HG03521 (cell line): ENCODE results near the gene KRTAP12-3.
"Not testable (repeated sequence)": the region's sequence is repeated elsewhere in the genome, so short reads cannot be mapped to it uniquely, and the experiment has no call there.

Source experiments
- ATAC-seq: cut with Tn5 transposase; IDR thresholded peaks from one replicate; pipeline ENCODE4 v1.9.1; 2021; ENCODE audit warnings: mild to moderate bottlenecking, moderate library complexity; ENCODE audit not compliant: unreplicated experiment

The KRTAP12-3 gene, protein sequence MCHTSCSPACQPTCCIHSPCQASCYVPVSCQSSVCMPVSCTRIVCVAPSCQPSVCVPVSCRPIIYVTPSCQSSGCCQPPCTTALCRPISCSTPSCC

DNA sequence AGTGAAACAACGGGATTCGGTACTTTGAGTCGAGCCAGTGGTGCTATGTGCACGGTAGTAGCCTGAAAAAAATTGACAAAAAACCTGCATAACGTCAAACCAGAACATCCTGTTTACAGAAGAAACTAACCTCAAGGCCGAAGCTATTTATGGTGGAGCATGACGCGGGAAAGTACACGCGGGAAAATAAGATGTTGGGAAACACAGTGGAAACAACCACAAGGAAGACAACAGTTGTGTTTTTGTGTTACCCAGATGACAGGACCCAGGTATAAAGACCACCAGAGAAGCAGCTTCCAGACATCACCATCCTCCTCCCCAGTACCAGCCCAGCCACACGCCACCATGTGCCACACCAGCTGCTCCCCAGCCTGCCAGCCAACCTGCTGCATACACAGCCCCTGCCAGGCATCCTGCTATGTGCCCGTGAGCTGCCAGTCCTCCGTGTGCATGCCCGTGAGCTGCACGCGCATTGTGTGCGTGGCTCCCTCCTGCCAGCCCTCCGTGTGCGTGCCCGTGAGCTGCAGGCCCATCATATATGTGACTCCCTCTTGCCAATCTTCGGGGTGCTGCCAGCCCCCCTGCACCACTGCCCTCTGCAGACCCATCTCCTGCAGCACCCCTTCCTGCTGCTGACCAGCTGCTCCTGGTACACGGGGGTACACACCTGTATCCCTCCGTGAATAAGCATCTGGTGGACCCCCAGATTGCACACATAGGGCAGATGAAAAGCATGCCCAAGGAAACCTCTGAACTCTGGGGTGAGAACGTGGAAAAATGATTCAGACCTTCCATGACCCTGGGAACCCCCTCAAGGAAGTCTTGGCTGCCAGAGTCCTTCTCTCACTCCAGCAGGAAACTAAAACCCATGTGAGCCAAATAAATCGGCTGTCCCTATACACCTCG is at the start of gene KRTAP12-3:
Gene KRTAP12-3, plus strand, starts transcription at position 298 of the 906 bp plus-strand sequence. Its CDS starts 48 bp downstream, at position 346.
- no peak for ATAC-seq

DNA sequence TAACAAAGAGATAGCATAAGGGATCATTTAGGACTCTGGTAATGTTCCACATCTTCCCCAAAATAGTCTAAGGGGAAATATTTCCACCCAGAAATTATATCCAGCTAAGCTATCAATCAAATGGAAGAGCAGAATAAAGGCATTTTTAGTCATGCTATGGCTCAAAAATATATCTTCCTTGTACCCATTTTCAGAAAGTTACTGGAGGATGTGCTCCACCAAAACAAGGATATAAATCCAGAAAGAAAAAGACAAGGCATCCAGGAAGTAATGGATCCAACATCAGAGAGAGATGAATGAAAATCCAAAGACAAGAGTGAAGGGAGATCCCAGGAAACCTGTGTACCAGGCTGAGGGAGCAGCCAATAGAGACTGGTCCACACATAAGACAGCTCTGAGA is 48.5 kb upstream of the KRTAP12-3 start:
- no peak for ATAC-seq

DNA sequence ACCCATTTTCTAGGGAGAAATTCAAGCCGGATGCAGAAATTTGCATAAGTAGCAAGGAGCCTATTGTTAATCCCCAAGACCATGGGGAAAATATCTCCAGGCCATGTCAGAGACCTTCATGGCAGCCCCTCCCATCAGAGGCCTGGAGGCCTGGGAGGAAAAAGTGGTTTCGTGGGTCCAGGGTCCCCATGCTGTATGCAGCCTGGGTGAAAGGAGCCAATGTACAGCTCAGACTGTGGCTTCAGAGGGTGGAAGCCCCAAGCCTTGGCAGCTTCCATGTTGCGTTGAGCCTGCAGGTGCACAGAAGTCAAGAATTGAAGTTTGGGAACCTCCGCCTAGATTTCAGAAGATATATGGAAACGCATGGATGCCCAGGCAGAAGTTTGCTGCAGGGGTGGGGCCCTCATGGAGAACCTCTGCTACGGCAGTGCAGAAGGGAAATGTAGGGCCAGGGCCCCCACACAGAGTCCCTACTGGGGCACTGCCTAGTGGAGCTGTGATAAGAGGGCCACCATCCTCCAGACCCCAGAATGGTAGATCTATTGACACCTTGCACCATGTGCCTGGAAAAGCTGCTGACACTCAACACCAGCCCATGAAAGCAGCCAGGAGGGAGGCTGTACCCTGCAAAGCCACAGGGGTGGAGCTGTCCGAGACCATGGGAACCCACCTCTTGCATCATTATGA is 47.4 kb upstream of the KRTAP12-3 start:
- not testable (repeated sequence) for ATAC-seq

DNA sequence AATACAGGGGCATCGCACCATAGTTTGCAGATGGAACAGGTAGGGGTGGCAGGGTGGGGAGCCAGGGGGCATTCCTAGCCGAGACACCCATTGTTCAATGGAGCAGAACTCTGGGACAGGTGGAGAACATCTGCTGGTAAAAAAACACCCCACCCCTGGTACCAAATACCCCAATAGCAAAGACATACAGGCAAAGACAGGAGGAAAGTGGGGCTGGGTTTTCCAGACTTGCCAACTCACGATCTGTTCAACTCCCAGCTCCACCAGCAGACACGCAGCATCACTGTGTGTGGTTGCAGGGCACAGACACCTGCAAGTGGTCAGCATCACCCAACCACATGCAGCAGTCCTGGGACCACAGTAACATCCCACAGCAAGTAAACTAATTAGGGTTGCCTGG is 46.2 kb upstream of the KRTAP12-3 start:
- ATAC-seq, result no peak

DNA sequence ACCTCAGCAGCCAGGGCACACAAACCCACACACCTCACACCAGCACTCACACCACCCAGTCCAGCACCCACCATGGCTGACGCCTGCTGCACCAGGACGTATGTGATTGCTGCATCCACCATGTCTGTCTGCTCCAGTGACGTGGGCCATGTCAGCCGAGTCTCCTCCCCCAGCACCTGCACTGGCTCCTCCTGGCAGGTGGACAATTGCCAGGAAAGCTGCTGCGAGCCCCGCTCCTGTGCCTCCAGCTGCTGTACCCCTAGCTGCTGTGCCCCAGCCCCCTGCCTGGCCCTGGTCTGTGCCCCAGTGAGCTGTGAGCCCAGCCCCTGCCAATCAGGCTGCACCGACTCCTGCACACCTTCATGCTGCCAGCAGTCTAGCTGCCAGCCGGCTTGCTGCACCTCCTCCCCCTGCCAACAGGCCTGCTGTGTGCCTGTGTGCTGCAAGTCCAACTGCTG is 45.7 kb upstream of the KRTAP12-3 start, which contains the start of gene KRTAP10-8:
Gene KRTAP10-8, plus strand, starts transcription at position 51 of the 458 bp plus-strand sequence. Its CDS starts 22 bp downstream, at position 73.
- no peak for ATAC-seq

DNA sequence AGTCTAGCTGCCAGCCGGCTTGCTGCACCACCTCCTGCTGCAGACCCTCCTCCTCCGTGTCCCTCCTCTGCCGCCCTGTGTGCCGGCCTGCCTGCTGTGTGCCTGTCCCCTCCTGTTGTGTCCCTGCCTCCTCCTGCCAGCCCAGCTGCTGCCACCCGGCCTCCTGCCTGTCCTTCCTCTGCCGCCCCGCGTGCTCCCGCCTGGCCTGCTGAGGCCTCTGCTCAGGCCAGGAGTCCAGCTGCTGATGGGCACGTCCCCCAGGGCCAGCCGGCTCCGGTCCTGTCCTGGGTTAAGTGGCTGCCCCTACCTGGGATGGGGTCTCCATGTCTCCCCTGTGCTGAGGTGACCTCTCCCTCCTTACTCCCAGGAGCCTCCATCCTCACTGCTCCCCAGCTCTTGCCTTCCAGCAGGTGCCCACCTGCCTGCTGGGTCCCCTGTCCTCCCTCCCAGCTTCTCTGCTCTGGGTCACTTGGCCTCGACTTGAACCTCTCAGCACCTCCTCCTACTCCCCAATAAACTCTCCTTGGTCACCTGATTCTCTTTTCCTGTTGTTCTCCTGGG is 45.0 kb upstream of the KRTAP12-3 start:
- no peak for ATAC-seq

DNA sequence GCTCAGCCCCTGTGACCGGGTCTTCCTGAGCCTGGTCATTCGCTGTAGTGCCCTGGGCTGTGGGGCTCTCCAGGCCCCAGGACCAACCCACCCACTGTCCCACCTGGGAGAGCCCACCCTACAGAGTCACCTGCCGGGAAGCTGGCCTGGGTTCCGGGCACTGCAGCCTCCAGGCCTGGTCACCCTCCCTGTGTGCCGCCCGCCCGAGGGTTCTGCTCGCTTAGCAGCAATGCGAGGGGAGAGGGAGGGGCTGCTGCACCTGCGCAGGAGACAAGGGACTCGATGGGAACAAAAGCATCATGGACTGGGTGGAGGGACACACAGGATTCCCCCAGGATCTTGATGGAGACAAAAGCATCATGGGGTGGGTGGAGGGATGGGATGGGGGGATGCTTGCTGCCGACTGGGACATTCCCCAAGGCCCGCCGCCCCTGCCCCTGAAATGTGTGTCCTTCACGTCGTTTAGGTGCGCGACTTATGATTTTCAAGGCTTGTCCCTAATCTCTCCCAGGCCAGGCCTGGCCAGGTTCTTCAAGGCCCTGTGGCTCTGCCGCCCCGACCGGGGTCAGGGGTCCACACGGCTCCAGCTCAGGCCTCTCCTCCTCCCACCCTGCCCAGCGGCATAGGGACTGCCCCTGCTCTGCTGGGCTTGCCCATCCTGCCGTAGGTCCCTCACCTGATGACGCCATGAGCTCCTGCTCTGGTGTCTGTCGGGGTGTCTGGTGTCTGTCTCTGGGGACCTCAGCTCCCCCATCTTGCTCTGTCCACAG is 44.2 kb upstream of the KRTAP12-3 start:
- ATAC-seq, result no peak

DNA sequence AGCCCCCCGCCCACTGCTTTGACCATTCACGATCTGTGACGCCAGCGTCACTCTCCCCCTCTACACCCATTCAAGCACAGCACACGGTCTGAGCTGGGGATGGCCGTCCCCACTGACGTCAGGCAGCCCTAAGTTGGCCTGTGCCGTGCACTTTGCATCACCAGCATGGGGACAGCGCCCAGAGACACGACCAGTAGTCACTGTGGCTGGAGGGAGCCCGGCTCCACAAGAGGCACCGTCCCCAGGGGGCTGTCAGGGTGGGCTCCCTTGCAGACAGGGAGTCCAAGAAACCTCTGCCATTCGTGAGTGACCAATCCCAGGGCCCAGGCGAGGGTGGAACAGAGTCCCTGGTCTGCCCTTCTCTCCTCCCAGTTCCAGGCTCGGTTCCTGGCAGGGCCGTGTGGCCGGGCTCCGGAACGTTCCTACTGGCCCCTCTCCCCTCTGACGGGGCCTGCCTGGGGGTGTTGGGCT is 43.5 kb upstream of the KRTAP12-3 start:
- no peak for ATAC-seq

DNA sequence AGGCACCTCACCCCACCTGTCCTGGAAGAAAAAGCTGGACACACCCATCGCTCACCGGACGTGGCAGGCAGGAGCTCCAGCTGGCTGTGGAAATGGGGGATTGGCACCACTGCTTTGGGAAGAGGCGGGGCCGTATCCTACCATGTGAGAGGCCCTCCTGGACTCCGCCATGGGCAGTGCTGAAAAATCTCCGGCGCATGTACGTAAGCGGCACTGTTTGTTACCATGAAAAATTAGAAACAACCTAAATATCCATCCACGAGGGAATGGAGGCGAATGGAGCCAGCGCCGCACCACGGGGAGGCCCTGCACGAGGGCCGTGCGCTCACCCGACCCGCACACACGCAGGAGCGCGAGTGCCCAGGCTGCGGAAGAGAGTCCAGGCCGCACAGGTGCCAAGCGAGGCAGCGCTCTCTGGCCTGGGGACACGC is 42.8 kb upstream of the KRTAP12-3 start:
- ATAC-seq, result no peak

DNA sequence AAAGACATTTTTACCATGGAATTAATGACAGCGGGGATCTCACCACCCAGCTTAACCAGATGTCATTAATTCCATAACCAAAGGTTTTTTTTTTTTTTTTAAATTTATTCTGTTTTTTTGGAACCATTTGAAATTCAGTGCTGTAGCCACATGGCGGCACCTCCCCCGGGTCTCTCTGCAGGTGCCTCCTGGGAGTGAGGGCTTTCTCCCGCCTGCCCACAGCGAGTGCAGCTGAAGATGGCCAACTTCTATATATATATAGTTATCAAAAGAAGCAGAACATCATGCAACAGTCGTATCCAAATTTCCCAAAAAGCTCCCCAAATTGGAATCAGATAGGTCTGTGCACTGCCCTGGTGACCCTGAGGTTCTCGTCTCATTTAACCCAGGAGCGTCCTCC is 42.3 kb upstream of the KRTAP12-3 start:
- no peak for ATAC-seq

DNA sequence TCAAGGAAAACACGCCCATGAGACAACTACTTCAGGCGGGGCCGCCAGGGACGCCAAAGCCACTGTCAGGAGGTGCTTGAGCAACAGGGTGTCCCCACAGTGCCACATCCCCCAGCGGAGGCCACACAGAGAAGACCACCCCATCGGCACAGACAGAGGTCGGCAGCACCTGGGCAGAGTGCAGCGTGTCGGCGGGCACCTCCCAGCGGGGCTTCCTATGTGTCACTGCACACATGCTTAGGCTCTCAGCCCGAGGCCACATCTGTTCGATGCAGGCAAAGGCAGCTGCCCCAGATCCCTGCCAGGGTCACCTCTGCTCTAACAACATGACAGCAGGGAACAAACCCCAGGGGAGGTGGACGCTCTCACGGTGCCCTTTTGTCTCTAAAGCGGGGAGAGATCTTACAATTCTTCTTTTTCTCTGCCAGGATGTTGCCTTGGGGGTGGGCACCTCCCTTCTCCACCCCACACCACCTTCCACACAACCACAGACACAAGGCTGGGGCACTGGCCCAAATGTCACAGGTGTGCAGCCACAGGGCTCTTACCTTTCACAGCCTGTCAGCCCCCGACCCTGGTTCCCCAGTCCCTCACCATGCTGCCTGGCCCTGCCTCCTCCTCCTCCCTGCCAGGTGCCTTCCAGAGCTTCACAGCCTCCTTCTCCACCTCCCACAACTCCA is 41.7 kb upstream of the KRTAP12-3 start:
- ATAC-seq, result no peak

DNA sequence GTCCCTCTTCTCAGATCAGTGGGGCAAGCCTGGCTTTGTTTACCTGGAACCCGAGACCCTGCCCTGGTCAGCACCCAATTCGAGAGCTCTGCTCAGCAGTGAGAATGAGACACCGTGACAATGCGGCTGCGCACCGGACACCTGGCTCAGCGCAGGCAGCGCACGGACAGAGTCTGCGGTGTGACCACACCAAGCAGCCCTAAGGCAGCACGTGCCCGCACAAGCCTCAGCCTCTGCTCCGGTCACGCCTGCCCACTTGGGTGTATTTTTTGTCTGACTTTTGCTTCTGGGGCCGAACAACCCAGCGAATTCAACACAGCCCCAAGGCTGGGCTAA is 41.2 kb upstream of the KRTAP12-3 start:
- ATAC-seq, result no peak

DNA sequence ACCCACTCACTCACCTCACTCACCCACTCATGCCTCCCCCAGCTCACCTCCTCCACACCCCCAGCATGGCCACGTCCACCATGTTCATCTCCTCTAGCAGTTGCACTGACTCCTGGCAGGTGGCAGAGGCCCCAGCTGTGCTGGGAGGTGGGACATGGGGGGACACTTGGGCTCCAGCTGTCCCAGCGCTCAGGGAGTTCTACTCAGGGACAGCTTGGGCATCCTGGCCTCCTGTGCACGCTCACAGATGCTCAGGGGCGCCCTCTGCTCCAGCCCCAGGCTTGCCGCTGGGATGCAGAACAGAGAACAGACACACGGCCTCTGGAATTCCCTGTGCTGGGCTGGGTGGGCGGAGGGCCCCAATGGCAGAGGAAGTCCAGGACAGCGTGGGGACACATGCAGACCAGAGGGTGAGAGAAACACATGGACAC is 40.6 kb upstream of the KRTAP12-3 start:
- ATAC-seq, result no peak

DNA sequence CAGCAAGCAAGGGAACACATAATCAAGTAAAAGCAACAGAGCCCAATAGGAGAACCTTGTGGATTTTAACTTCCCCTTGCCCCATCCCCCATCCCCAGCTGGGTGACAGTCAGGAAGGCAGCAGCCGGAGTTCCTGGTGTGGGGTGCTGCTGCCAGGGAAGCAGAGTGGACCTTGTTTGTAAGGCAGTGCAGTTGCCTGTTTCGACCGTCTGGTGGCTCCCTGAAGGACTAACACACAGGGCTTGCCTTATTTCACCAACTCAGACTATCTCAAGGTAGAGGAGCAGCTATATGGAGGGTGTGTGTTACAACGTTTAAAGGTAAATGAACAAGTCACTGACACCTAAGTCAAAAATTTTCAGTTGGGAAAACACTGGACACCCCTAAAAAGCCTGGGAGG is 39.2 kb upstream of the KRTAP12-3 start:
- no peak for ATAC-seq

DNA sequence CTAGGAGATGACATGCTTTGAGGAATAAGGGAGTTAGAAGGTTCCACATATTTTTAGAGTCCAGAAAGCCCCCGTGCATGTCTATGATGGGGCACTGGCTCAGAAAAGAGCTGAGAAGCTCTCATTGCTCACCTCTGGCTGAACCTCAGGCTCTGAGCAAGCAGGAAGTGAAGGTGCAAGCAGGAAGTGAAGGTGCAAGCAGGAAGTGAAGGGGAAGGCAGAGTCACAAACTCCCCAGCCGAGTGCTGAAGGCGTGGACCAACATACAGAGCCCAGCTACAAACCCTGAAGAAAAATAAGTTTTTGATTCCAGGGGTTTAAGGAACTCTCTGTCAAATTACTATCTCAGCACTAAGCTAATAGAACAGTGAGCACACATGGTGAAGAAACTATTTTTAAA is 38.8 kb upstream of the KRTAP12-3 start:
- no peak for ATAC-seq

DNA sequence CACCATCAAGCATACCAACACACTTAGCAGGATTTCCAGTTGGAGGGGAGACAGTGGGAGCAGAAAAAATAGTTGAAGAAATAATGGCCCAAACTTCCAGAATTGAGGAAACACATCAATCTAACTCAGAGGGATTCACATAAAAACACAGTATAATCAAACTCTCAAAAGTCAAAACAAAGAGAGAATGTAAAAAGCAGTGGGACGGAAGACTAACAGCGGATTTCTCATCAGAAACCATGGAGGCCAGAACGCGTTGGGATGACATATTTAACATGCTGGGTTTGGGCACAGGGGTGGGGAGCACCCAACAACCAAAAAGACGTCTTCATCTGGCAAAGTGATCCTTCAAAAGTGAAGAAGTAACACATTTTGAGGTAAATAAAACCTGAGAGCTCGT is 37.8 kb upstream of the KRTAP12-3 start:
- no peak for ATAC-seq

DNA sequence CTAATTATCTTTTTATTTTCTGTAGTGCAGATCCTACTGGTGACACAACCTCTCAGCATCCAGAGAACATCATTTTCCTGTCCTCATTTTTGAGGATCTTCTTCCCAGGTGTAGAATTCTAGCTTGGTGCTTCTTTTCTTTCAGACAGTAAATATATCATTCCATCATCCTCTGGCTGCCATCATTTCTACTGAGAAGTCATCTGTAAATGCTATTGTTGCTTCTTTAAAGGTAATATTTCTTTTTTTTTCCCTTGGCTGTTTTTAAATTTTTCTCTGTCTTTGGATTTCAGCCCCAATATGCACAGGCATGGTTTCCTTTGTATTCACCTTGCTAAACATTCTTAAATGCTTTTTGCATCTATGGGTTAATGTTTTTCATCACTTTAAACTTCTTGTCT is 34.2 kb upstream of the KRTAP12-3 start:
- ATAC-seq, result no peak

DNA sequence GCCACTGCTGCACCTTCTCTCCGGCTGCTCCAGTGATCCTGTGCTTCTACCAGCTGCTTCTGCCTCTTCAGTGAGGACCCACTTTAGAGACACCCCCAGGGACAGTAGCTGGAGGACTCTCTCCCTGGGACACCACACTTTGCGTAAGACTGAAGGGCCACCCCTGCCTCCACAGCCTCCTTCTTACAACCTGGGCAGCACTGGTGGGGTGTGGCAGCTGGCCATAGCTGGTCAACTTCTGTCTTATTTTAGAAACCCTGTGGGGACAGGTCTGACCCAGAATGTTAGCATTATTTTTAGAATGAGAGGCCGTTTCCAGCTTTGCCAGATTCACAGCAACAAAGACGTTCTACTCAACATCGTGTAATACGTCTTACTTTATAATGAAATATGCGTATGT is 32.0 kb upstream of the KRTAP12-3 start:
- ATAC-seq, result no peak

DNA sequence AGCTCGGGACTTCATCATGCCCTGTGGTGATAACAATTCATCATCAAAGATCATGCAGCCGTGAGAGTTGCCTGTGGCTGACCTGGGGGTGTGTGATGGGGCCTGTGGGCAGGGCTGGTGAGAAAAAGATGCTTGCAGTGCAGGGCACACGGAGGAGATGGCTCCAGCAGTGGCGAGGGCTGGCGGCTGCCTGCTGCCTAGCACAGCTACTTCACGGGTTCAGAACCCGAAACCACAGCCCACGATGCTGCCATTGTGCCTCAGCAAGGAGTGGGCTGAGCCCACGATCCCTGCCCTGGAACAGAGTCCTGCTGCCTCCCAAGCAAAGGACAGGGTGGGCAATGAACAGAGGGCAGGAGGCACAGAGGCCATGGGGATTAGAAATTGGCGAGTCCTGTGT is 31.5 kb upstream of the KRTAP12-3 start:
- ATAC-seq, result no peak

DNA sequence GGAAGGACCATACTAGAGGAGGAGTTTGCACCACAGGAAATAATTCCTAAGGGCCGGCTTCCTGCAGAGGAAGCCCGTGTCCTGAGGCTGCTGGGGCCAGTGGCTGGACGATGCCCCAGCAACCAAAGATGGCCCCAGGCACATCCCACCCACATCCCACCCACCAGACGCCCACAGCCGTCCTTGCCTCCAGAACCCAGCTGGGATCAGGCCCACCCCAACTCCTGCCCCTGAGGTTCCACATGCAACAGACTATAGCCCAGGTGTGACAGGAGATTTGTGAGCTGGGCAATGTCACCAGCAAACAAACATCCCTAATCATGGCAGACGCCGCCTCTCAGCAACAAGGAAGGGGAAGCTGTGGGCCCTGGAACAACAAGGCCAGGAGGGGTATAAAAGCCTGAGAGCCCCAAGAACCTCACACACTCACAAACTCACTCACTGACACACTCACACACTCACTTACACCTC is 31.0 kb upstream of the KRTAP12-3 start, which contains the start of gene KRTAP10-9:
Gene KRTAP10-9, plus strand, starts transcription at position 421 of the 471 bp plus-strand sequence. CDS start 79 bp downstream, outside the sequence.
- no peak for ATAC-seq
